ENCODE results near the gene TMEM43.

Gene TMEM43

DNA sequence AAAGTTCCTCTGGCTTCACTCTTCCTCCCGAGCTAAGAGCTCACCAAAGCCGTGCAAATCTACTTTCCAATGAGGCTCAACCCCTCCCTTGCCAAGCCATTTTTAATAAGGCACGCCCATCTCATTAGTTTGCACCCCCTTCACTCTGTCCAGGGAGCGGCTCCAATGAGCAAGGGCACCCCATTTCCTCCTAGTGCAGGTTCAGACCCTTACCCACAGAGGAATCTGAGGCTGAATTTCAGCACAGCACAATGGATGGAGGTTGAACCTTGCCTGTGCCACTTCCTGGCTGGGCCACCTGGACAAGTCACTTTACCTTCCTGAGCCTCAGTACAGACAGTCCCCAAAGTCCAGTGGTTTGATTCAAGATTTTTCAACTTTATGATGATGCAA is 28.1 kb downstream of the TMEM43 start:
- no peak for DNase-seq

DNA sequence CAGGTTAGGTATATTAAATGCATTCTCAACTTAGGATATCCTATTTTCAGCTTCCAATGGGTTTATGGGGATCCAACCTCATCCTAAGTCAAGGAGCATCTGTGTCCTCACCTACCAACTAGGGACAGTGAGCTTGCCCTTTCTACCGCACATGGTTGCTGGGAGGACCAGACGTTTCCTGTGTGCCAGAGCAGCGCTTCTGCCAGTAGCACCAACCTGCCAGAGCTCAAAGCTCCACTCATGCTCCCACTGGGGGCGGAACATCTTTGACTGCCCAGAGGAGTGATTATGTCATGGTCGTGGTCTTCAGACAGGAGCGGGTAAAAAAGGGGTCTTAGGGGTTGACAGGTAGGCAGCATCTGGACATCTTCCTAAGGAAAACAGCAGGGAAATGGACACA is 28.8 kb downstream of the TMEM43 start:
- no peak for DNase-seq

DNA sequence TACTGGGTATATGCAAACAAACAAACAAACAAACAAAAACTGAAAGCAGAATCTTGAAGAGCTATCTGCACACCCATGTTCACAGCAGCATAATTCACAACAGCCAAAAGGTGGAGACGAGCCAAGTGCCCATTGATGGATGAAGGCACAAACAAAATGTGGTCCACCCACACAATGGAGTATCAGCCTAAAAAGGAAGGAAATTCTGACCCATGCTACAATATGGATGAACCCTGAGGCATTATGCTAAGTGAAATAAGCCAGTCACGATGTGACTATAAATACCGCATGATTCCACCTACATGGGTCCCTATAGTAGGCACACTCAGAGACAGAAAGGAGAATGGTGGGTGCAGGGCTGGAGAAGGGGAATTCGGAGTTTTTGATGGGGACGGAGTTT is 29.4 kb downstream of the TMEM43 start:
- DNase-seq: no peak

DNA sequence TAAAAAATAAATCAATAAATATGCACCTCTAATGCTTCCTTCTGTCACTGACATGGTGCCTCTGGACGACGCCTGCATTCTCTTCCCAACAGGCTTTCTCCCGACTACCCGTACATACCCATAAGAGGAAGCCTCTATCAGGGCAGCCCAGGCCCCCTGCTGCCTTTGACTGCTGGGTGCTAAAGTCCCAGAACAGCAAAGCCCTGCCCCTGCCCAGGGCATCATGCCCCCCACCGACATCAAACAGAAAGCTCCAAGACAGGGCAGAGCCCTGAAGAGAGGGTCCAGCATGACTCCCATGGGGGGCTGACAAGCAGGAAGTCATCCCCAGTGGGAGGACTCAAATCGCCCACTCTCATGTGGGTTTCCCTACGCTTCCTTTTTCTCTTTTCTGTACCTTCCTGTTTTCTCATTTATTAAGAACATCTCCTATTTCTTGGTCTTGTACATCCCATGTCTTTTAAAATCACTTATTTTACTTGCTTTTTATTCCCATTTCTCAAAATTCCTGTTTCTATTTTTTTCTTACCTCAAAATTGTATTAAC is 30.1 kb downstream of the TMEM43 start:
- DNase-seq: no peak

DNA sequence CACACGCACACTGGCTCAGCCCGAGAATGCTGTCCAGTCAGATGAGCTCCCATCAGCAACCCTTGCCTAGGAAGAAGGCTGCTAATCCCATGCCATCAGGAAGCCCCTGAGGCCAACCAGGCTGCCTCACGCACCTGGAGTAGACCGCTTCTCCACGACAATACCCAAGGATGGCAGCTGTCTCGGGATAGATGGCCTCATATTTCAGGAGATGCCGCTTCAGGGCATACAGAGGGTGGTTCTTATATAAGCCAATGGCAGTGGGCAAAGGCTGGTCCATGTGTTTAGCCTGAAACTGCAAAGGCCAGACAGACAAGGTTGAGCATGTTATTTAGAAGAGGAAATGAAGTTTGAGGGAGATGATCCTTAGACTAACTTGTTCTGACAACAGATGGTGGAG is 31.3 kb downstream of the TMEM43 start:
- no peak for DNase-seq

DNA sequence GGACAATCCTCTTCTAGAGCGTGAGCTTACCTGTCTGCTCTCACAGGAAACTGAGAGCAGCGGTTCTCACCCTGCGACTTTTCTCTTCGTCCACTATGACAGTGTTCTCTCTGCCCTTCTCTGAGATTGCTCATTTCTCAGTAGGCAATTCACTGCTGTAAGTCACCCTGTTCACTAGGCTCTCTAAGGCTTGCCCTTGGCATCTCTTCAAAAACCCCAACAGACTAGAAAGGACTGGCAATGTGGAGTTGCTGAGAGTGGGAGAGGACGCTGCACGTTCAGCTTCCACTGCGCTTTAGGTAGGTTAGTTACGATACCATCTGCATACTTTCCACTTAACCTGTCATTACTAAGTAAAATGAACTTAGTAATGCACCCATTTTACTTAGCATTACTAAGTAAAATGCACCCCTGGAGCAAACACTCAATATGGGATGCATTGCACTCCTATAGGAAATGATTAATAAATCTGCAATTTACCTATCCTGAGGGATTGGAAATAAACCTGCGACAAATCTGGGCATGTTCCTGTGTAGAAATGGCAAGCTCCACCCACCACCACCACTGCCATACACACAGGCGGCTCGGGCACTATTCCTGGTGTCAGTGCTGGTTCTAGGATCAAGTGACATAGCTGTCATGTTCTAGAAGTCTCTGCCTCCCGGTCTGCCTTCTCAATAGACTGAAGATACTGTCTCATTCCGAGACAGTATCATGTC is 32.1 kb downstream of the TMEM43 start:
- DNase-seq: no peak

DNA sequence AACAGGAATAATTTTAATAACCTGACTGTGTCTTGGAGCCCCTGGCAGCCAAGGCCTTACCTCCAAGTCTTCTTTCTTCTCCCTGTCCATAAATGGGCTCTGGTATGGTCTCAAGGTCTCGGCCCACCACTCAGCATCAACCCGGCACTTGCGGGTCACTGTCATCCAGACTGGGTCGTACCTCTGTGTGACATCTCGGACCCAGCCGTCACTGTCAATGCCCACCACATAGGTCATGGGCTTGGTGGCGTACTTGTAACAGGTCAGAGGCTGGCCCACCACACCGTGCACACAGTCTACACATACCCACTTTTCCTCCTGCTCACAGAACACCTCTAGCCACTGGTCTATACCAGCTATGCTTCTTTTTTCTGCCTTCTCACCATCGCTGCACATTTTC is 33.1 kb downstream of the TMEM43 start:
- no peak for DNase-seq

DNA sequence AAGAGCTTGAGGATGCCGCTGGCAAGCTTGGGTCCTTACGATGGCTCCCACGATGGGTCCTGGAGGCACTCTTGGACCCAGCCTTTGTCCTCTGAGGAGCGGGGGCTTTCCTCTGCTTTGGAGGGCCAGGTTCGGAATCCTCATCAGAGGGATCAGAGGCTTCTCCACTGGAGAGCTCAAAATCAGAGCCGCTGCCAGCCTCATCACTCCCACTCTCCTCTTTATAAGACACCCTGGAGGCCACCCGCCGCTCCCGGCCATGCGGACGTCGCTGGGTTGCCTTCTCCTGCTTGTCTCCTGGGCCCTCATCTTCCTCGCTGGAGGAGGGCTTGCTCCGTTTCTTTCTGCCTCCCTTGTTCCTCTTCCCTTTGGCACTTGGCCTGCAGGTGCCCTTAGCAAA is 33.5 kb downstream of the TMEM43 start:
- DNase-seq: no peak

DNA sequence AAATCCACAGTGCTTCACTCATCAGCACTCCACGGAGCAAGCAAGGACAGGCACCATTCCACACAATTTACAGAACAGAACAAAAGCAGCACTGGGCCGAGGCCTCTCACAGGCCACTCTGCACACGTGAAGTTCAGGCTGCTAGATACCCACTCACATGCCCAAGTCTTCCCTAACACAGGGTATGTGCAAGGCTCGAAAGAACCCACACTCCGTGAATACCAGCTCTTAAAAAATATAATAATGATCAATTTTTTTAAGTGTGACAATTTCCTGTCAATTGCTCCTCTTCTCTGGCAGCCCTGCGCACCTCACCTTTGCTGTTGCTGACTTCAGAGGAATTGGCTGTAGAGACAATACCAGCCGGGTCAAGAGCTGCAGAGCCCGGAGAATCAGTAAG is 34.6 kb downstream of the TMEM43 start:
- no peak for DNase-seq

DNA sequence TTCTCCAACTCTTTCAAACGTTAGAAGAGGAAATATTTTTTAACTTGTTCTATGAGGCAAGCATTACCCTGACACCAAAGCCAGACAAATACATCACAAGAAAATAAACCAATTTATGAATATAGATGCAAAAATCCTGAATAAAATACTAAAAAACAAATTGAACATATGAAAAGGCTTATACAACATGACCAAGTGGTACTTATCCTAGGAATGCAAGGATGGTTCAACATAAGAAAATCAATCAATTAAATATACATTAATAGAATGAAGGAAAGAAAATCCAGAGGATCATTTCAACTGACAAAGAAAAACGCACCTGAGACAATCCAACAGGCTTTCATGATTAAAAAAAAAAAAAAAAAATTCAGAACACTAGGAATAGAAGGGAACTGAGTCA is 36.4 kb downstream of the TMEM43 start:
- DNase-seq: no peak

DNA sequence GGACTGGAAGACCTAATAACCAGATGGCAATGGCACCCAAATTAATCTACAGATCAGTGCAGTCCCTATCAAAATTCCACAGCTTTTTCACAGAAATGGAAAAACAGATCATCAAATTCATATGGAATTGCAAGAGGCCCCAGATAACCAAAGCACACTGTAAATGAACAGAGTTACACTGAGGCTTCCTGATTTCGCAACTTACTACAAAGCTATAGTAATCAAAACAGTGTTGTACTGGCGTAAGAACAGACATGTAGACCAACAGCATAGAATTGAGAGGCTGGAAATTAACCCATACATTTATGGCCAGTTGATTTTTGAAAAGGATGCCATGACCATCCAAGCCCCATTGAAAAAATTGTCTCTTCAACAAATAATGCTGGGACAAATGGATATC is 37.3 kb downstream of the TMEM43 start:
- DNase-seq: no peak

DNA sequence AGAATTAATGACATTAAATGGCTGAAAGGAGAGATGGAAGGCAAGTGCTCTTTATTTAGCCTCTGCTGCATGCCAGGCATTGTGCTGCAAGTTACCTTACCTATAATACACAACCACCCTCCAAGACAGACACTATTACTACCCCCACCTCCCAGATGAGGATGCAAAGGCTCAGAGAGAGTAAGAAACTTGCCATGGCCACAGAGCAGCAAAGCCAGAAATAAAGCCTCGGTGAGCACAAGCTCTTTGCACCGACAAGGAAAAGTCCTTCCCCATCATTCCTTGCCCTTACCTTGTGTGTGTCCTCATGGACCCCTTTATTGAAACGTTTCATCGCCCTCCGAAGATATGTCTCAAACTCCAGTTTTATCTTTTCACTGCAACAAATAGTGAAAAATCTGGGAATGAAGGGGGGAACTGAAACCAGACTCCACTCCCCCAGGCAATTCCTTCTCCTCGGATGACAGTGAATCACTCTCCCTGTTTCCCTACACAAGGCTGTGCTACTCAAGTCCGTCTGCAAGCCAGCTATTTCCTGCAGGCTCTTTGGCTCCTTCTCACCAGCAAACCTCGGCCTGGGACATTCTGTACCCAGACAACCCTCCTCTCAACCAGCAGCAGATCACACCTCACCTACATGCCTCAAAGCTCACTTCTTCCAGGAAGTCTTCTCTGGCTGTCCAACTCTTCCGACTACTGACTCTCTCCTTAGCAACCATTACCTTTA is 42.2 kb downstream of the TMEM43 start:
- DNase-seq: no peak

DNA sequence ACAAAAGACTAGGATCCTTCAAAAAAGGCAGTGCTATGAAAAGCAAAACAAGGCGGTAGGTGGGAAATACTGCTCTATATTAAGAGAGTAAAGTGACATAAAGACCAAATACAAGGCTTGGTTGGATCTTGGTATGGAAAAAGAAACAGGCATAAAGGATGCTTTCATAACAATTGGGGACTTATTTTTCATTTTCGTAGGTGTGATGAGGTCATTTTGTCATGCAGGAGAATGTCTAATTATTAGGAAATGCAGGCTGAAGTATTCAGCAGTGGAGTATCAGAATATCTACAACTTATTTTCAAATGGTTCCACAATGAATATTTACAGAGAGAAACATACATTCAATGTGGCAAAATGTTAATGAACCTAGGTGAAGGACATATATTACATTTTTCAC is 44.6 kb downstream of the TMEM43 start:
- DNase-seq: no peak

DNA sequence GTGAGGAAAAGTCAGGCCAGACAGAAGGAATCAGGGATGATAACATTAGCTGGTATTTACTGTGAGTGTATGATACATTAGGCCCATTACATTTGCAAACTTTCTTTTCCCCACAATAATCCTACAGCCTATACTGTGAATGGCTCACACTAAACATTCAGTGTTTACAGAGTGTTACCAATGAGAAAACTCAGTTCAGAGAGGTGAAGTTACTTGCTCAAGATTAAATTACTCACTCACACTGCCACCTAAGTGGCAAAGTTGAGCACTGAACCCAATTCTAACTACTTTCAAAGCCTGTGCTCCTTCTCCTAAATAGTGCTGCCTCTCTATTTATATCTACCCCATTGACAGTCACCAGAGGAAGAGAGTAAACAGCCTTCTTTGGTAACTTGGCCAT is 45.0 kb downstream of the TMEM43 start:
- DNase-seq: no peak

DNA sequence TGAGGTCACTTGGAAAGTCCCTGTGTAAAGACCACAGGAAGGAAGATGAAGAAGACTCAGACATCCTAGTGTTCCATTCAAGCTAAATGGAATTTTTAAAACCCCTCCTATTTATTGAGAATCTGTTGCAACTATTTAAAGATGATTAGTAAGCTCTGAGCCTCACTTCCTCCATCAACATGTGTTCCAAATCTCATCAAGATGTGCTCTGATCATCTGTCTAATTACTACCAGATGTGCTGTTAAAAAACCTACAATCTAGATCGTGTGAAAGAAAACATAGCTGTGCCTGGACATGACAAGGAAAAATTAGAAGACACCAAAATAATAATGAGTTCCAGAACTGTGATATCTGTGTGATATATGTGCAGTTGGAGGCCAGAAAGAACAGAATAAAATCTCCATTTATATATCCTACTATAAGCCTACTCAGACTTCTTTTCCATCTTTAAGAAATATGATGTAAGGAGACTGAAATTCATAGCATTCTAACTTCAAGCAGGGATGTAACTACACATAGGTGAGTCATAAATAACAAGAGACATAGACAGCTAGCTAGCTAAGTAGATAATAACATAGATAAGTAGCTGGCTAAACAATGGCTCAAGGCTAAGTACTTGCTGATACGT is 45.8 kb downstream of the TMEM43 start:
- DNase-seq: no peak

DNA sequence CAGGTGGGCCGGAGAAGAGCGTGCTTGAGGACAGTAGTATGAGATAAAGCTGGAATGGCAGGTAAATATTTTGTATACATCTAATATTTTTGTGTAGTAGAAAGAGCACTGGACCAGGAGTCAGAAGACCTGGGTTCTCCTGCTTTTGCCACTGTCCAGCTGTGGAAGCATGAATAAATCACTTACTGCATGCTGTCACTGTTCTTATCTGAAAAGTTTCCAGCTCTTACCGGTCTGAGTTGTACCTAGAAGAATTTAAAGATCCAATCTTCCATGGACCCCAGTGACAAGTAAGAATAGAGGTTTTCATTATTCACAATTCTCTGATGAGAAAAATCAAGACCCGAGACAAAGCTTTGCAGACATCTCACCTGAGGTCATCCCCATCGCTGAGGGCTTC is 47.6 kb downstream of the TMEM43 start:
- DNase-seq: no peak

DNA sequence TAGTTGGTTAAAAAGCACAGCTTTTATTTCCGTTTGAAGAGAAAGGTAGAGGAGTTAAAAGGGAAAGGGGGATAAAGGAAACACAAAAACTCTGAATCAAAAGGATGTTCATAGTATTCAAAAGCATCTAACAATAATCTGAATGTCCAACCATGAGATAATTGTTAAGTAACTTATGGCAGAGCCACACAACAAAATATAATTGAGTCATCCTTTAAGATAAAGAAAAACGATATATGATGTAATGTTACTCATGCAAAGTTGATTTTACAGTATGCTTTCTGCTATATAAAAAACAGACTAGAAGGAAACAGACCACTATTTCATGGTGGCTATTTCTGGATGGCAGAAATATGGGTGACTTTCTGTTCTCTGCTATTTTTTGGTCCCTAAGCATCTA is 49.6 kb downstream of the TMEM43 start:
- DNase-seq: no peak

DNA sequence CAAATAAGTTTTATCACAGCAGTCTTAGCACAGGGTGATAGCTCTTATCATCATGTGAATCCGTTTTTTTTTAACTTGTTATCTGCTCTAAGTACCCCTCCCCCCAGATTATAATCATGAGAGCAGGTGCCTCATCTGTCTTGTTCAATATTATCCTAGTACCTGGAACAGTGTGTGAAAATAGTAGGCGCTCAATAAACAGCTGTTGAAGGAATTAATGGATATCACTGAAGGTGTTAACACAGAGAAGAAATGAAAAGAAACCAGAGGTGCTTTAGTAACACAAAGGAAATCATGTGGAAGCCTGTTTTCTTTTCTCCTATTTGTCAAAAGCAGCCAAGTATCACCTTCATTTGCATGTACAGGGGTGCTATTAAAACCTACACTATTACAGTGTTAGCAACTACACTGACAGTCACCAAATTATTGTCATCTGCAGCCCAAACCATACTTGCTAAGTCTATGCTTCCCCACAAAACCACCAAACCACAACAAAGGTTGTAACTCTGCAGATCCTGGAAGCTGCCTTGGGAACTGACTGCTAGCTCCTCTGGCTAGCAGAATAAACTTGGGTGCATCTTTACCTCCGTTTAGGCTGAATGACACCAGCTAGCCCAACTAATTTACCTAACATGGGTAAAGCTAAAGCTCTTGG is 50.7 kb downstream of the TMEM43 start:
- DNase-seq: no peak

DNA sequence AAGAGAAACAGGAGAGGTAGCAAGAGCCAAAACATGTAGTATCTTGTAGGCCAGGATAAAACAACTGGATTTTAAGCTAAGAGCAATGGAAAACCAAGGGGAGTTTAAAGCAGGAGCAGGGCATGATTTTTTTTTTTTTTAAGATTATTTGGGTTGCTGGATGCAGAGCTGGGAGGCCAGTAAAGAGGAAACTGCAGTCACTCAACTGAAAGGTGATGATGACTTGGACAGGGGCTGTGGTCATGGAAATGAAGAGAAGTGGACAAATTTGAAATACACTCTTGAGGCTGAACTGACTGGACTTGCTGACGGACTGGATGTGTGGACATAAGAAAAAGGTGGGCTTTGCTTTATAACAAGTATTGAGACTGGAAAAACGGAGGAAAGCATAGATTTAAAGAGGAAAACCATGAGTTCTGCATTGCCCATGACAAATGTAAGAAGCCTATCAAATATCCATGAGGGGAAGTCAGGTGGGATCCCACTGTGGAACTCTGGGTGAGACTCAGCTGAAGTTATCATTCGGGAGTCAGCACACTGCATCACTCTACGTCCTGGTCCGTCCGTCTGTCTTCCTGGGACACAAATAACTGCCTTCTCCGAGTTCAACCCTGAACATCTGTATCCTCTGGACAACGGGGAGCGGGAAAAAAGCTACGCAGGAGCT is 52.9 kb downstream of the TMEM43 start:
- DNase-seq: no peak

DNA sequence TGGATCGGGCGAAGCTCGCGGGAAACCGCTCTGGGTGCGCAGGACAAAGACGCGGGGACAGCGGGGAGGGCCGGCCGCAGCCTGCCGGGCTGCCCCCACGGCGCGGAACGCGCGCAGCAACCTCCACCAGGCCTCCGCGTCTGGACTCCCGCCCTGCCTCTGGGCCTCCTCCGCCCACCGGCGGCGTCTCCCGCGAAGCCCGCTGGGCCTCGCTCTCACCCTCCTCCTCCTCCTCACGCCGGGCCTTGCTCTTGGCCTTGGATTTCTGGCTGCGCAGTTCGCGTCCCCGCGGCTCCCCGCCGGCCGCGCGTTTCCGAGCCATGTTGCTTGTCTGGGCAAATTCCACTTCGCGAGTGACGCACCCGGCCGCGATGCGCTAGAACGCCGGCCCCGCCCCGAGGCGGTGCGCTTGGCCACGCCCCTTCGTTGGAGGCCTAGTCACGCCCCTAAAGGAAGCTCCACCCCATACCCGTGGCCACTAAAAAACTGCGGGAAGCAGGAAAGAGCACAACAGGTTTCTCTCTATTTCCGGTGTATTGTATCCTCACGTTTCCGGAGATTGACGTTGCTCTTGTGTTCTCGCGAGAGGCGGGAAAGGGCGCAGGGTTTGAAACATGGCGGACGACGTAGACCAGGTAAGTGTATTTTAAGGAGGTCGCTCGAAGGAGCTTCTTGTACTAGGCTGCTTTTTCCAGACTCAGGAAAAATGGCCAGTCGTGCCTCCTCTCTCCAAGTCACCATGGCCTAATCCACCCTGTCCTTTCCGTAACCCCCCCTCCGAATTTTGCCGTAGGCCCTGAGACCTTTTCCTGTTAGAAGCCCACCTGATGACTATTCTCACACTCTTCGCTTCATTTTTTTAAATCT is 53.6 kb downstream of the TMEM43 start, which contains the start of the genes LSM3 and XPC:
LSM3 (plus strand) TSS at position 571 of the 867 bp plus-strand sequence; CDS start at position 615, 44 bp downstream.
XPC (minus strand) TSS at position 355 of the 867 bp plus-strand sequence; CDS start at position 322, 33 bp downstream.
- peak; percentile 88 for DNase-seq

DNA sequence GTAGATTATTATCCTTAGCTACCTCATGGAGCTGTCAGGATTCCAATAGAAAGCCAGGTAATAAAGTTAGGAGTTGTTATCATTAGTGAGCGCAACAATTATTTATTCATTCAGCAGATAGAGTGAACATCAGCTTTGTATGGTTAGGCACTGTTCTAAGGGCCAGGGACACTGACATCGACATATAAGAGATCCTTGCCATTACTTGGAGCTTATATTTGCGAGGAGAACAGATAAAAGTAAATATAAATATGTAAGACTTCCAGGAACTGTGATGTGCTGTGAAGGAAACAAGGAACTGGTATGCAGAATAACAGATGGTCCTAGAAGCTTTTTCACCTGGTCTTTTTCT is 54.2 kb downstream of the TMEM43 start:
- no peak for DNase-seq

DNA sequence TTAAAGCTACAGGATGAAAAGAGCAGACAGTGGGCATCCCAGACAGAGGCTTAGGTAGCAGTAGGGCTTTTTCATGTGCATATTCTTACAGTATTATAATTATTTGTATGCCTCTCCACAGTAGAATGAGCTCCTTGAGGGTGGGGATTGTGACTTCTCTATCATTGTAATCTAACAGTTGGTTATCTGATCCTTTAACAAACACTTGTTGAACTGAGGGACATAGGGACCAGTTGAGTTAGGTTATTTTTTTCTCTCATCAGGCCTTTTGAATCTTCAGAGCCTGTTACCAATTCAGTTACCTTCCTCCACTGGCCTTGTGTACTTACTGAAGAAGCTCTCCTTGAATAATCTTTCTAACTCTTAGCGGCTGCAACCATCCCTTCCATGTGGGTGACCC is 54.9 kb downstream of the TMEM43 start:
- DNase-seq: no peak

Data from NCI-H2171 (cell line).